K562 (cell line): Measurements from ENCODE around the gene FYTTD1. TPM values are rescaled to one million over a fixed set of nuclear protein-coding genes. Genes with fewer than 3 reads are reported as not detected.

ENCODE experiments used
- KLF10 ChIP-seq: fragments of 250-450 bp; sonication (Bioruptor Pico); IDR thresholded peaks from 2 replicates; pipeline ENCODE4 v1.6.1; 2021; ENCODE audit warnings: matching md5 sums
- PBX2 ChIP-seq, 2 experiments: IDR thresholded peaks in 1 of 2; conservative IDR thresholded peaks in 1 of 2; 2 replicates each; pipeline ENCODE4 v1.6.1; 2016; ENCODE audit warnings: low read depth in 2 of 2, mild to moderate bottlenecking in 1 of 2, missing compliant biosample characterization in 1 of 2, missing genetic modification characterization in 1 of 2, moderate library complexity in 1 of 2
- SIRT6 ChIP-seq: IDR thresholded peaks from one replicate; pipeline ENCODE4 v1.6.1; 2012; ENCODE audit warnings: low read depth, mild to moderate bottlenecking, control low read depth, inconsistent platforms, low read length, moderate library complexity
- THRB ChIP-seq: fragments of 450-650 bp; formaldehyde crosslinking; conservative IDR thresholded peaks from 2 replicates; pipeline ENCODE4 v1.4.0; 2022; ENCODE audit warnings: mild to moderate bottlenecking, missing genetic modification characterization
- ZBTB11 ChIP-seq, 3 experiments: fragments of 200-800 bp in 1 of 3; fragments of 250-450 bp in 1 of 3; fragments of 450-650 bp in 1 of 3; sonication (Bioruptor Pico) in 1 of 3; sonication (Bioruptor generic) in 1 of 3; formaldehyde crosslinking in 1 of 3; IDR thresholded peaks; 2 replicates each; pipeline versions ENCODE4 v1.6.1 to v1.8.0; 2016 to 2022; ENCODE audit warnings: mild to moderate bottlenecking in 2 of 3, missing genetic modification characterization in 2 of 3, missing compliant biosample characterization in 1 of 3, moderate library complexity in 1 of 3
- ZNF133 ChIP-seq: fragments of 250-450 bp; sonication (Bioruptor Pico); IDR thresholded peaks from 2 replicates; pipeline ENCODE4 v1.4.0; 2020; ENCODE audit warnings: mild to moderate bottlenecking
- ZNF253 ChIP-seq: fragments of 250-450 bp; sonication (Bioruptor Pico); conservative IDR thresholded peaks from 2 replicates; pipeline ENCODE4 v1.6.1; 2021; ENCODE audit warnings: mild to moderate bottlenecking
- polyA plus RNA-seq, 8 experiments: library from polyadenylated mRNA; depleted of rRNA in 4 of 8; stranded (reverse) in 5 of 8; unstranded in 3 of 8; fragments of >200 nt; fragmentation: Nextera tagmentation in 2 of 8; fragmentation: Illumina TruSeq in 1 of 8; extraction: Ambion mirVana in 2 of 8; extraction: Trizol in 1 of 8; gene quantifications; 2 replicates each; pipeline versions ENCODE4 v1.2.1 to v1.2.3, GENCODE V29; 2011 to 2014; ENCODE audit warnings: inconsistent platforms in 1 of 8, missing spikeins in 1 of 8
- total RNA-seq, 7 experiments: library from RNA; depleted of rRNA in 6 of 7; stranded (reverse); fragments of >200 nt in 6 of 7; fragmentation: Illumina TruSeq in 2 of 7; extraction: Trizol in 2 of 7; gene quantifications; 2 replicates each; pipeline versions ENCODE4 v1.2.1 to v1.2.3, GENCODE V29; 2011 to 2021; ENCODE audit warnings: low replicate concordance in 1 of 7
- TF ChIP-seq, protein P1 (sequence below), 2 experiments: fragments of 450-650 bp; IDR thresholded peaks; 2 replicates each; pipeline ENCODE4 v1.6.1; 2016; ENCODE audit warnings: mild to moderate bottlenecking in 2 of 2, borderline replicate concordance in 1 of 2, low read depth in 1 of 2, moderate library complexity in 1 of 2

FYTTD1 gene
- total and polyA plus RNA-seq, 9 of the 15 experiments (the other 6 are each of a cell fraction or from before 2014, with no cell fraction given), result 35.7 to 106 (median 76.3) TPM

DNA sequence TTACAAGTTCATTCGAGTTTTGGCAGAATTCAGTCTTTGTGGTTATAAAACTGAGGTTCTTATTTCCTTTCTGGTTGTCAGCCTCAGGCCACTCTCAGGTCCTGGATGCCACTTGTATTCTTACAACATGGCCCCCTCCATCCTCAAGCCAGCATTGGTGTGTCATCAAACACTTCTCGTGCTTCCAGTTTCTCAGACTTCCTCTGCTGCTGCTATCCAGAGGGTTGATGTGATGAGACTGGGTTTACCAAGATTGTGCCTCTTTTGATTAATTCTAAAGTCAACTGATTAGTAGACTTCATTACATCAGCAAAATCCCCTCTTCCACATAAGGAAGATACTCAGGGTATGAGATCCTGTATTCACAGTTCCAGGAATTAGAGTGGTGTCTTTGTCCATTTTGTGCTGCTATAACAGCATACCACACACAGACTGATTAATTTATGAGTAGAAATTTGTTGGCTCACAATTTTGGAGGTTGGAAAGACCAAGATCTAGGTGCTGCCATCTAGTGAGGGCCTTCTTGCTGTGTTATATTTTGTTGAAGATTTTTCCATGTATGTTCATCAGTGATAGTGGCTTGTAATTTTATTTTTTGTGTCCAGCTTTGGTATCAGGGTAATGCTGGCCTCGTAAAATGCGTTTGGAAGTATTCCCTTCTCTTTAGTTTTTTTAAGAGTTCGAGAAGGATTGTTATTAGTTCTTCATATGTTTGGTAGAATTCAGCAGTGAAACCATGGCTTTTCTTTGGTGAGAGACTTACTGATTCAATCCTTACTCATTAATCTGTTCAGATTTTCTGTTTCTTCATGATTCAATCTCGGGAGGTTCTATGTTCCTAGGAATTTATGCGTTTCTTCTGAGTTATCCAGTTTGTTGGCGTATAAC lies 52.5 kb downstream of the FYTTD1 start (continued):
- TF ChIP-seq PBX2 (CRISPR knock-in tag; IDR thresholded peaks at IDR 0.05; ENCODE audit: low read depth), result no peak
- TF ChIP-seq PBX2 (tag; conservative IDR thresholded peaks at IDR 0.05; ENCODE audit: low read depth), result peak; percentile 44; the same call in 1 of the 2 replicates
- no peak for TF ChIP-seq ZNF133 (CRISPR knock-in tag)
- TF ChIP-seq ZNF253 (CRISPR knock-in tag), result no peak
- TF ChIP-seq KLF10 (CRISPR knock-in tag), result no peak
- TF ChIP-seq, protein P1, sequence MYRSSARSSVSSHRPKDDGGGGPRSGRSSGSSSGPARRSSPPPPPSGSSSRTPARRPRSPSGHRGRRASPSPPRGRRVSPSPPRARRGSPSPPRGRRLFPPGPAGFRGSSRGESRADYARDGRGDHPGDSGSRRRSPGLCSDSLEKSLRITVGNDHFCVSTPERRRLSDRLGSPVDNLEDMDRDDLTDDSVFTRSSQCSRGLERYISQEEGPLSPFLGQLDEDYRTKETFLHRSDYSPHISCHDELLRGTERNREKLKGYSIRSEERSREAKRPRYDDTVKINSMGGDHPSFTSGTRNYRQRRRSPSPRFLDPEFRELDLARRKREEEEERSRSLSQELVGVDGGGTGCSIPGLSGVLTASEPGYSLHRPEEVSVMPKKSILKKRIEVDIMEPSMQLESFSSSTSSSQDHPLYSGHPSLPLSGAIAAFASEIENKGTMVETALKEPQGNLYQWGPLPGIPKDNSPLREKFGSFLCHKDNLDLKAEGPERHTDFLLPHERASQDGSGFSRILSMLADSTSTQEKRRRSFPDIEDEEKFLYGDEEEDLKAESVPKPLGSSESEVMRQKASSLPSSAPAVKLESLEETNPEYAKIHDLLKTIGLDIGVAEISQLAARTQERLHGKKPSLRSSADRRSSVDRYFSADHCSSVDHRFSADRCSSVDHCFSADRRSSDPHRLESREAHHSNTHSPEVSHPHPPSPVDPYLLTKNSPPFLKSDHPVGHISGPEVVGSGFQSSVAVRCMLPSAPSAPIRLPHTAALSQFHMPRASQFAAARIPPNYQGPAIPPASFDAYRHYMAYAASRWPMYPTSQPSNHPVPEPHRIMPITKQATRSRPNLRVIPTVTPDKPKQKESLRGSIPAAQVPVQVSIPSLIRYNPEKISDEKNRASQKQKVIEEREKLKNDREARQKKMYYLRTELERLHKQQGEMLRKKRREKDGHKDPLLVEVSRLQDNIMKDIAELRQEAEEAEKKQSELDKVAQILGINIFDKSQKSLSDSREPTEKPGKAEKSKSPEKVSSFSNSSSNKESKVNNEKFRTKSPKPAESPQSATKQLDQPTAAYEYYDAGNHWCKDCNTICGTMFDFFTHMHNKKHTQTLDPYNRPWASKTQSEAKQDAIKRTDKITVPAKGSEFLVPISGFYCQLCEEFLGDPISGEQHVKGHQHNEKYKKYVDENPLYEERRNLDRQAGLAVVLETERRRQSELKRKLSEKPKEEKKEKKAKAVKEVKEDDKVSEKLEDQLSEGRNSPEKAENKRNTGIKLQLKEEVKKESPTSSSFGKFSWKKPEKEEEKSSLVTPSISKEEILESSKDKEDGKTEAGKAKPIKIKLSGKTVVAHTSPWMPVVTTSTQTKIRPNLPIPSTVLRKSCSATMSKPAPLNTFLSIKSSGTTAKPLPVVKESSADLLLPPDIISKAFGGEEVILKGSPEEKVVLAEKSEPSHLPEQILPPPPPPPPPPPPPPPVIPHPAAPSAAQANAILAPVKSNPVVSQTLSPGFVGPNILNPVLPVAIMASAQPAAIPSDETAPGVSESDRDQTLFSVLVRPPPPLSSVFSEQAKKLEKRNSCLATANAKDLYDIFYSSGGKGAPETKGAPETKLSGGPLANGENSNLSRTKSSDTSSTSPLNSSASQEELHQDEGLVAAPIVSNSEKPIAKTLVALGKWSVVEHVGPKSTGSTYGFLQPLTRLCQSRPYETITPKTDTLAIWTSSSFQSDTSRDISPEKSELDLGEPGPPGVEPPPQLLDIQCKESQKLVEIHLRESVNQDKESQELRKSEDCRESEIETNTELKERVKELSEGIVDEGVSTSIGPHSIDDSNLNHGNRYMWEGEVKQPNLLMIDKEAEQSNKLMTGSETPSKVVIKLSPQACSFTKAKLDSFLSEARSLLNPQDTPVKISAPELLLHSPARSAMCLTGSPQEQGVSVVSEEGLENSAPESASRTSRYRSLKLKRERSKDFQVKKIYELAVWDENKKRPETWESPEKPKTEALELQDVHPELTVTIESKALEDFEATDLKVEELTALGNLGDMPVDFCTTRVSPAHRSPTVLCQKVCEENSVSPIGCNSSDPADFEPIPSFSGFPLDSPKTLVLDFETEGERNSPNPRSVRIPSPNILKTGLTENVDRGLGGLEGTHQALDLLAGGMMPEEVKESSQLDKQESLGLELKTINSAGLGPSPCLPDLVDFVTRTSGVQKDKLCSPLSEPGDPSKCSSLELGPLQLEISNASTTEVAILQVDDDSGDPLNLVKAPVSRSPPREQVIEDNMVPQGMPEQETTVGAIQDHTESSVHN (IDR thresholded peaks at IDR 0.05; ENCODE audit: borderline replicate concordance in 1 of 2, low read depth in 1 of 2), result no peak
- TF ChIP-seq THRB (CRISPR knock-in tag), result no peak
- TF ChIP-seq SIRT6, result no peak
- TF ChIP-seq ZBTB11 (CRISPR knock-in tag; IDR thresholded peaks at IDR 0.05), result no peak
